Skin of body (tissue), 2 donors: ENCODE measurements around the gene UBA1. TPM values are rescaled to one million over a fixed set of nuclear protein-coding genes. Genes with fewer than 3 reads are reported as not detected.
"Not testable (repeated sequence)": the region's sequence is repeated elsewhere in the genome, so short reads cannot be mapped to it uniquely, and the experiment has no call there.

Experiments
- DNase-seq: peaks from one replicate; lab custom pipeline; 2025; lab: John Stamatoyannopoulos, UW
- total RNA-seq: library from RNA; depleted of rRNA; stranded (reverse); fragments of >200 nt; gene quantifications from one replicate; pipeline ENCODE4 v1.2.3, GENCODE V29; 2014

The UBA1 gene
- total RNA-seq, 1 donor from 2014 or later: 74.4 TPM

DNA sequence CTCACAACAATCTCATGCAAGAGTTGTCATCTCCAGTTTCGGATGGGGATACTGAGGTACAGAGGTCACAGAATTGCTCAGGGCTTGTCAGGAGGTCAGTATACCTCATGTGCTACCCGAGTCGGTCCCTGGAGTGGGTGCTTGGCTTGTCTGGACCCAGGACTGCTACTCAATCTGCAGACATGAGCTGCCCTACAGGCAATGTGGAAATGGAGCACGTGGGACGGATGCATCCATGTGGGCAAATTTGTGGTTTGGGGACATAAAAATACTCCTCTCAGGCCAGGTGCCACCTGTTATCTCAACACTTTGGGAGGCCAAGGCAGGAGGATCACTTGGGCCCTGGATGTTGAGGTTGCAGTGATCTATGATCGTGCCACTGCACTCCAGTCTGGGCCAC, 54.9 kb downstream of the UBA1 start:
- DNase-seq: no peak

DNA sequence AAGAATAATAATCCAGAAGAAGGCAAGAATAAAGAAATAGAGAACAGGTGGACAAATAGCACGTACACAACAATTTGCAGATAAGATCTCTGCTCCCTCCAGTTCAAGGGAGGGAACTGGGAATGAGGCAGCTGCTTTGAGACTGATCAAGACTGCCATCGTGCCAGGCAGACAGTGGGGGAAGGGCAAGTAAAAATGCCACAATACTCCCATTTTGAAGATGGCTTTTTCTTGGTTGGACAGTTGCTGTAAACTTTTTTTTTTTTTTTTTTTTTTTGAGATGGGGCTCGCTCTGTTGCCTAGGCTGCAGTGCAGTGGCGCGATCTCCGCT, 56.4 kb downstream of the UBA1 start:
- DNase-seq: no peak

DNA sequence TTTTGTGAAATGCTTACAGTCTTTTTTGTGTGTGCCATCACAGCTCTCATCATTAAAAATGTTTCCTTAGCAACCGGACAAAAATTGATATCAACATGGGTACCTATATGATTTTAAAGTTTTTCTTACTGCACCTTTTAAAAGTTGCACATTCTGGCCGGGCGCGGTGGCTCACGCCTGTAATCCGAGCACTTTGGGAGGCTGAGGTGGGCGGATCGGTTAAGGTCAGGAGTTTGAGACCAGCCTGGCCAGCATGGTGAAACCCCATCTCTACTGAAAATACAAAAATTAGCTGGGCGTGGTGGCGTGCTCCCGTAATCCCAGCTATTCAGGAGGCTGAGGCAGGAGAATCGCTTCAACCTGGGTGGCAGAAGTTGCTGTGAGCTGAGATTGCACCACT, 64.0 kb downstream of the UBA1 start:
- not testable (repeated sequence) for DNase-seq

Other genes starting within 250 kb of the UBA1 start
- 3.7 TPM for gene RGN, start 115.4 kb upstream of the UBA1 start, total RNA-seq
- gene NDUFB11, start 49.1 kb upstream of the UBA1 start, total RNA-seq: 64.8 TPM
- 21.4 TPM for gene RBM10, start 48.6 kb upstream of the UBA1 start, total RNA-seq
- 38.7 TPM for gene CDK16, start 24.9 kb downstream of the UBA1 start, total RNA-seq
- gene USP11, start 39.2 kb downstream of the UBA1 start, total RNA-seq: 49.5 TPM
- 0.49 TPM for gene ZNF157, start 176.7 kb downstream of the UBA1 start, total RNA-seq